Type B pancreatic cell (in vitro differentiated cells): Measurements from ENCODE around the gene NCK1. TPM values are rescaled to one million over a fixed set of nuclear protein-coding genes. Genes with fewer than 3 reads are reported as not detected.

Experiments
- DNase-seq: peaks from one replicate; pipeline ENCODE4 v3.0.0; 2021; ENCODE audit warnings: mixed read lengths; ENCODE audit not compliant: unreplicated experiment; ENCODE audit errors: extremely low spot score
- H3K27ac Mint-ChIP-seq: 2 replicates; pipeline ENCODE4 v1.8.0; 2021; ENCODE audit warnings: mild to moderate bottlenecking, mixed read lengths
- H3K27me3 Mint-ChIP-seq: 2 replicates; pipeline ENCODE4 v1.8.0; 2021; ENCODE audit warnings: mixed read lengths
- H3K36me3 Mint-ChIP-seq: 2 replicates; pipeline ENCODE4 v1.8.0; 2021; ENCODE audit warnings: mixed read lengths
- H3K4me1 Mint-ChIP-seq: one replicate; pipeline ENCODE4 v1.8.0; 2021; ENCODE audit warnings: mixed read lengths; ENCODE audit not compliant: unreplicated experiment
- H3K4me3 Mint-ChIP-seq: 2 replicates; pipeline ENCODE4 v1.8.0; 2021; ENCODE audit warnings: mild to moderate bottlenecking, mixed read lengths
- H3K9me3 Mint-ChIP-seq: 2 replicates; pipeline ENCODE4 v1.8.0; 2021; ENCODE audit warnings: mixed read lengths
- total RNA-seq: library from RNA; stranded (reverse); gene quantifications from 2 replicates; pipeline ENCODE4 v1.2.1, GENCODE V29; 2021; ENCODE audit warnings: low replicate concordance
- TF ChIP-seq, protein P1 (sequence below): fragments of 200-600 bp; sonication (generic); conservative IDR thresholded peaks from 2 replicates; pipeline ENCODE4 v1.5.0; 2021; ENCODE audit warnings: antibody characterized with exemption, mild to moderate bottlenecking

Gene NCK1
- total RNA-seq, 1 donor from 2014 or later: 24.3 TPM

DNA sequence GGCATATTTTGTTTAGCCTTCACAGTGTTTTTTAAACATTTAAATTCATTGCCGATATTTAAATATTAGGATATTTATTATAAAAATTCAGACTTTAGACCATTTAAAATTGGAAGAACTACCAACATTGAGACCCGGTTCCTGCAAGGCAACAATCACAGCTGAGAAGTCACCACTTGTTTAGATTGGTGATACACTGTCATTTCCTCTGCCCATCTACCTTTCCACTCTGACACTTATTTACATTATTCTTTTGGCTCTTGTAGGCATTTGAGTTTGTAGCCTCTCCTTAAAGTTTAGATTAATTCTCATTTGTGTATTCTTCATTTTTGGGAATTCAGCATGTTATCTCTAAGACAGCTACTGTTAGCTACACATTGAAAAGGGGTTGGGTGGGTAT lies 85.5 kb downstream of the NCK1 start:
- Mint-ChIP-seq H3K9me3 (no peaks in the 10 kb centered on the region), H3K4me3 (no peak overlapping the region), H3K27ac (no peak overlapping the region), H3K27me3 (no peaks in the 10 kb centered on the region), H3K36me3 (peaks cover 18% of the 10 kb centered on the region), H3K4me1 (peaks cover 7% of the 10 kb centered on the region)
- DNase-seq: no peak
- TF ChIP-seq, protein P1, sequence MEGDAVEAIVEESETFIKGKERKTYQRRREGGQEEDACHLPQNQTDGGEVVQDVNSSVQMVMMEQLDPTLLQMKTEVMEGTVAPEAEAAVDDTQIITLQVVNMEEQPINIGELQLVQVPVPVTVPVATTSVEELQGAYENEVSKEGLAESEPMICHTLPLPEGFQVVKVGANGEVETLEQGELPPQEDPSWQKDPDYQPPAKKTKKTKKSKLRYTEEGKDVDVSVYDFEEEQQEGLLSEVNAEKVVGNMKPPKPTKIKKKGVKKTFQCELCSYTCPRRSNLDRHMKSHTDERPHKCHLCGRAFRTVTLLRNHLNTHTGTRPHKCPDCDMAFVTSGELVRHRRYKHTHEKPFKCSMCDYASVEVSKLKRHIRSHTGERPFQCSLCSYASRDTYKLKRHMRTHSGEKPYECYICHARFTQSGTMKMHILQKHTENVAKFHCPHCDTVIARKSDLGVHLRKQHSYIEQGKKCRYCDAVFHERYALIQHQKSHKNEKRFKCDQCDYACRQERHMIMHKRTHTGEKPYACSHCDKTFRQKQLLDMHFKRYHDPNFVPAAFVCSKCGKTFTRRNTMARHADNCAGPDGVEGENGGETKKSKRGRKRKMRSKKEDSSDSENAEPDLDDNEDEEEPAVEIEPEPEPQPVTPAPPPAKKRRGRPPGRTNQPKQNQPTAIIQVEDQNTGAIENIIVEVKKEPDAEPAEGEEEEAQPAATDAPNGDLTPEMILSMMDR: no peak

DNA sequence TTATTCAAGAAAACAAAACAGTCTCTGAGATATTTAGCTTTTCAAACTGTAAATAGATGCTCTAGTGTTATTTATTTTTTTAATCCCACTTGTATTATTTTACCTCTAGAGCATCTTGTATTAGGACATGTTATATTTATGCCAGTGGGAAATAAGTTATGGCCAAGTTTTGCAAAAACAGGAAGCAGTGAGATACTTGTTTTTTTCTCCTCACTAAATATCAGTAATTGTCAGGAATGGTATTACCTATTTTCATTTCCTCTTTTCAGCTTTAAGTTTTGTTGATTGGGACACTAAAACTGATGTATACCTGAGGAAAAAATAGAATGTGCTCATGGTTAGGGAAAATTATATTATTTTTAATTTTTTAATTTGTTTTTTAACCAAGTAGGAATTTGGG lies 87.1 kb downstream of the NCK1 start:
- no peaks in the 10 kb centered on the region for H3K27me3 Mint-ChIP-seq
- H3K36me3 Mint-ChIP-seq: peaks cover 12% of the 10 kb centered on the region
- H3K4me1 Mint-ChIP-seq: no peaks in the 10 kb centered on the region
- H3K4me3 Mint-ChIP-seq: no peak overlapping the region
- DNase-seq: no peak
- H3K27ac Mint-ChIP-seq: no peak overlapping the region
- no peaks in the 10 kb centered on the region for H3K9me3 Mint-ChIP-seq
- TF ChIP-seq, protein P1: no peak

DNA sequence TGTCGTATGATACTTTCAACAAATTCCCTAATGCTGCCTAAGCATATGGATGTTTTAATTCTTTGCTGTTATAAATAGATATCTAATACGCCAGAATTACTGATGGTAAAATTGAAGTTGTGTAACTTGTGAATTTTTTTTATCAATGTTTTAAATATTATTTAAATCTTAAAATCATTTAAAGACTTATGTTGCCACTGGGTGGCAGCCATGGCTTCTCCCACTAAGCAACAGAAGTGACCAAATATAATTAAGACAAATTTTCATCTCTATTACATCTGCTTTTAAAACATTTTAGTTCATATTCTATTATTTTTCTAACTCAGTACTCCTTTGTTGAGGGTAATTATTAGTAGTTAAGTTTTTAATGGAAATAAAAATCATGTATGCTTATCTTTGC lies 87.7 kb downstream of the NCK1 start:
- no peak overlapping the region for H3K4me3 Mint-ChIP-seq
- H3K9me3 Mint-ChIP-seq: no peaks in the 10 kb centered on the region
- H3K4me1 Mint-ChIP-seq: peaks cover under 1% of the 10 kb centered on the region
- TF ChIP-seq, protein P1: peak; percentile 32
- H3K36me3 Mint-ChIP-seq: peaks cover 12% of the 10 kb centered on the region
- H3K27ac Mint-ChIP-seq: no peak overlapping the region
- H3K27me3 Mint-ChIP-seq: no peaks in the 10 kb centered on the region
- no peak for DNase-seq

DNA sequence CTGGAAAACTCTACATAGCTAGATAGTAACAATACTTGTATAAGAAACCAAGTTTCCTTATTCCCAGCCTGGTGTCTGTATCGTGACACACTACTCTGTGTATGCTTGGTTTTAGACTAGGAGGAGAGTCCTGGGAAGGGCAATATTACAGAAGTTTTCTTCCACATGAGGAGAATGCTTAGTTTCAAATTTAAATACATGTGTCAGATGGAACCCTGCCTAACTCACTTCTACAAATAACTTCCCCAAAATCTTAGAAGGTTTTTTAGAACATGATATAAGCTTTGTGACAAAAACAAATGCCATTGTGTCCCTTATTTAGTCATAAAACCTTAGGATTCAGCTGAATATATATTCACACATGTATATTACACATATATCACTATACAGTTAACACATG lies 88.6 kb downstream of the NCK1 start:
- no peaks in the 10 kb centered on the region for H3K27me3 Mint-ChIP-seq
- H3K4me3 Mint-ChIP-seq: no peak overlapping the region
- TF ChIP-seq, protein P1: no peak
- H3K36me3 Mint-ChIP-seq: peaks cover 9% of the 10 kb centered on the region
- no peaks in the 10 kb centered on the region for H3K9me3 Mint-ChIP-seq
- H3K4me1 Mint-ChIP-seq: peaks cover 10% of the 10 kb centered on the region
- H3K27ac Mint-ChIP-seq: no peak overlapping the region
- DNase-seq: no peak

DNA sequence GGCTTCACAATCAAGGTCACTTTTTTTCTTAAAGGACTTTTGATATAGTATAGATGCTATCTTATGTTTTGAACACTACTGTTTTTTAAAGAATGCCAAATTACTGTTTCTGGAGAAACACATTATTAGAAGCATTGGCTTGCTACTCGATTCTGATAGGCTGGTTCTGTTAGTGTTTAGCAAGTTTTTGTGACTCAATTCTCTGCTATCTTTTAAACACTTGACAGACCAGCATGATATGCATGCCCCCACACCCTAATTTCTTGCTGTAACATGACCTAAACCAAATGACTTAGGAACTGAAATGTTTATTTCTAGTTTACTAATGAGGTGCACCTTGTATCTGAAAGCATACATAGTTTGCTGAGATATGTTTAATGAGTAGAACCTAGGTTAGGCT lies 90.3 kb downstream of the NCK1 start:
- TF ChIP-seq, protein P1: no peak

DNA sequence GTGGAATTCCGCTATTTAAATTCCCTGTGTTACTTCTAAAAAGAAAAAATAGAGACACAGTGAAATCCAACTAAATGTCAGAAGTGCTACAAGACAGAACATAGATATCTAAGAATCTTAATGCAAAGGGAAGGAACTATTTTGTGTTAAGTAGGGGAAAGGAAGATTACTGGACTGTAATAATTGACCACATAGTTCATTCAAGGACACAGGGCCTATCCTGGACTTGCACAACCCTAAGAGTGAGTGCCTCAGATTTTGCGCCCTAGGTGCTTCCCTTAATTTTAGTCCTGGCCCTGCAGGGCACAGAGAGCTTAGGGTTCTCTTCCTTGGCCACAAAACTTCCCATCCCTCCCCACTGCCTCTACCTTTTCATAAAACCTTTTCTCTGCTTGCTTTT lies 92.2 kb downstream of the NCK1 start:
- H3K36me3 Mint-ChIP-seq: no peaks in the 10 kb centered on the region
- no peak overlapping the region for H3K4me3 Mint-ChIP-seq
- no peaks in the 10 kb centered on the region for H3K9me3 Mint-ChIP-seq
- H3K27me3 Mint-ChIP-seq: no peaks in the 10 kb centered on the region
- TF ChIP-seq, protein P1: no peak
- H3K4me1 Mint-ChIP-seq: peaks cover 16% of the 10 kb centered on the region
- DNase-seq: no peak
- no peak overlapping the region for H3K27ac Mint-ChIP-seq

More for the DNA sequence above, 90.3 kb downstream of the NCK1 start:
- no peak overlapping the region for H3K27ac Mint-ChIP-seq
- no peak for DNase-seq
- peaks cover 16% of the 10 kb centered on the region for H3K4me1 Mint-ChIP-seq
- H3K36me3 Mint-ChIP-seq: no peaks in the 10 kb centered on the region
- H3K9me3 Mint-ChIP-seq: no peaks in the 10 kb centered on the region
- H3K4me3 Mint-ChIP-seq: no peak overlapping the region
- no peaks in the 10 kb centered on the region for H3K27me3 Mint-ChIP-seq
